NT2/D1 (cell line): Measurements from ENCODE around the gene TRABD2B.

Source experiments
- SUZ12 ChIP-seq: IDR thresholded peaks from 2 replicates; pipeline ENCODE4 v1.6.1; 2011; ENCODE audit not compliant: insufficient read length, insufficient read depth; ENCODE audit errors: extremely low read depth
- YY1 ChIP-seq: IDR thresholded peaks from 2 replicates; pipeline ENCODE4 v1.6.1; 2011; ENCODE audit not compliant: insufficient read length, insufficient read depth
- ZNF274 ChIP-seq: IDR thresholded peaks from 2 replicates; pipeline ENCODE4 v1.6.1; 2011; ENCODE audit warnings: mild to moderate bottlenecking, low read depth, low read length

- no peak for TF ChIP-seq YY1
- no peak for TF ChIP-seq SUZ12
- TF ChIP-seq ZNF274, result no peak
Observed at GRCh38 chr1:47785118-47785517, 212.1 kb downstream of the TRABD2B start.
